Osteoblast (primary cell): Measurements from ENCODE around the gene ZNF785. TPM values are rescaled to one million over a fixed set of nuclear protein-coding genes. Genes with fewer than 3 reads are reported as not detected.

Experiments
- DNase-seq: peaks from one replicate; pipeline ENCODE4 v3.0.0; 2011; ENCODE audit warnings: low spot score, mixed read lengths; ENCODE audit not compliant: insufficient read length; ENCODE audit errors: missing footprints
- H2AFZ ChIP-seq: 2 replicates; pipeline ENCODE4 v1.6.0; 2011; ENCODE audit warnings: mild to moderate bottlenecking, low read length
- H3K27ac ChIP-seq: 2 replicates; pipeline ENCODE4 v1.5.1; 2011; ENCODE audit warnings: mild to moderate bottlenecking, low read depth, low read length, moderate library complexity
- H3K27me3 ChIP-seq: 2 replicates; pipeline ENCODE4 v1.6.0; 2012; ENCODE audit warnings: mild to moderate bottlenecking, control low read depth, inconsistent platforms, low read length, moderate library complexity; ENCODE audit not compliant: insufficient read depth
- H3K36me3 ChIP-seq: 2 replicates; pipeline ENCODE4 v1.5.1; 2011; ENCODE audit warnings: mild to moderate bottlenecking, low read length, control low read depth, moderate library complexity; ENCODE audit not compliant: insufficient read depth
- H3K4me1 ChIP-seq: 2 replicates; pipeline ENCODE4 v1.5.1; 2011; ENCODE audit warnings: mild to moderate bottlenecking, low read length, control low read depth, moderate library complexity; ENCODE audit not compliant: insufficient read depth
- H3K4me2 ChIP-seq: 2 replicates; pipeline ENCODE4 v1.6.0; 2011; ENCODE audit warnings: mild to moderate bottlenecking, low read length; ENCODE audit not compliant: insufficient read depth
- H3K4me3 ChIP-seq: fragments of 200-600 bp; sonication (generic); 3 replicates; pipeline ENCODE4 v1.5.1; 2012; ENCODE audit warnings: mild to moderate bottlenecking, low read length, inconsistent platforms; ENCODE audit not compliant: insufficient read depth
- H3K79me2 ChIP-seq: 2 replicates; pipeline ENCODE4 v1.6.0; 2012; ENCODE audit warnings: mild to moderate bottlenecking, low read length, control low read depth, inconsistent platforms; ENCODE audit not compliant: insufficient read depth
- H3K9me3 ChIP-seq: 2 replicates; pipeline ENCODE4 v1.5.1; 2011; ENCODE audit warnings: low read depth, low read length, control low read depth
- H4K20me1 ChIP-seq: 2 replicates; pipeline ENCODE4 v1.6.0; 2012; ENCODE audit warnings: mild to moderate bottlenecking, low read length, control low read depth; ENCODE audit not compliant: insufficient read depth
- CTCF ChIP-seq: IDR thresholded peaks from 2 replicates; pipeline ENCODE4 v1.5.1; 2011; ENCODE audit warnings: mild to moderate bottlenecking, low read depth, low read length, moderate library complexity; ENCODE audit errors: extremely low read depth
- total RNA-seq: library from RNA; depleted of rRNA; stranded (reverse); fragments of >200 nt; gene quantifications from 2 replicates; pipeline ENCODE4 v1.2.3, GENCODE V29; 2012

The ZNF785 gene
- total RNA-seq, 1 donor: 13.4 TPM

- Histone ChIP-seq H3K27me3 (no peaks in the 10 kb centered on the region), H3K79me2 (peaks cover 21% of the 10 kb centered on the region), H2AFZ (peak within 1 kb of the TSS; percentile 99), H3K9me3 (no peaks in the 10 kb centered on the region), H3K27ac (peak within 1 kb of the TSS; percentile 88), H3K4me3 (peak within 1 kb of the TSS; percentile 89), H3K4me2 (peak within 1 kb of the TSS; percentile 97), H3K36me3 (peaks cover 11% of the 10 kb centered on the region), H3K4me1 (peaks cover 10% of the 10 kb centered on the region), H4K20me1 (no peaks in the 10 kb centered on the region)
- TF ChIP-seq CTCF: no peak
- peak; percentile 98 for DNase-seq
Measured at GRCh38 chr16:30609926-30610839, 24.7 kb upstream of the ZNF785 start, which contains the start of gene ZNF689. Gene ZNF689, minus strand, starts transcription at chr16:30610389. Its CDS starts 348 bp downstream, at chr16:30610041.

- TF ChIP-seq CTCF: no peak
- peak overlapping the region; percentile 88 for H3K27ac ChIP-seq
- no peaks in the 10 kb centered on the region for H4K20me1 ChIP-seq
- peaks cover 14% of the 10 kb centered on the region for H3K36me3 ChIP-seq
- H3K4me3 ChIP-seq: peak overlapping the region; percentile 89
- H3K27me3 ChIP-seq: no peaks in the 10 kb centered on the region
- peaks cover 10% of the 10 kb centered on the region for H3K4me1 ChIP-seq
- H3K79me2 ChIP-seq: peaks cover 21% of the 10 kb centered on the region
- H3K4me2 ChIP-seq: peak overlapping the region; percentile 97
- no peaks in the 10 kb centered on the region for H3K9me3 ChIP-seq
- peak overlapping the region; percentile 99 for H2AFZ ChIP-seq
- peak; percentile 86 for DNase-seq
Measured at GRCh38 chr16:30609002-30609925, 23.8 kb upstream of the ZNF785 start.

GRCh38 chr16:30606004-30606403 is 20.5 kb upstream of the ZNF785 start:
- no peak for DNase-seq
- H3K36me3 ChIP-seq: peaks cover 24% of the 10 kb centered on the region
- H3K9me3 ChIP-seq: no peaks in the 10 kb centered on the region
- H3K4me3 ChIP-seq: no peak overlapping the region
- H2AFZ ChIP-seq: no peak overlapping the region
- TF ChIP-seq CTCF: no peak
- no peak overlapping the region for H3K27ac ChIP-seq
- no peaks in the 10 kb centered on the region for H3K27me3 ChIP-seq
- H3K4me2 ChIP-seq: no peak overlapping the region
- H3K79me2 ChIP-seq: peaks cover 21% of the 10 kb centered on the region
- no peaks in the 10 kb centered on the region for H4K20me1 ChIP-seq
- H3K4me1 ChIP-seq: peaks cover 10% of the 10 kb centered on the region
